HG03025 (cell line): ENCODE measurements around the gene ZNF722.
"Not testable (repeated sequence)": the region's sequence is repeated elsewhere in the genome, so short reads cannot be mapped to it uniquely, and the experiment has no call there.

ENCODE experiments used
- ATAC-seq: cut with Tn5 transposase; IDR thresholded peaks from one replicate; pipeline ENCODE4 v1.9.1; 2021; ENCODE audit warnings: mild to moderate bottlenecking, moderate library complexity; ENCODE audit not compliant: unreplicated experiment, low FRiP score

Gene ZNF722

DNA sequence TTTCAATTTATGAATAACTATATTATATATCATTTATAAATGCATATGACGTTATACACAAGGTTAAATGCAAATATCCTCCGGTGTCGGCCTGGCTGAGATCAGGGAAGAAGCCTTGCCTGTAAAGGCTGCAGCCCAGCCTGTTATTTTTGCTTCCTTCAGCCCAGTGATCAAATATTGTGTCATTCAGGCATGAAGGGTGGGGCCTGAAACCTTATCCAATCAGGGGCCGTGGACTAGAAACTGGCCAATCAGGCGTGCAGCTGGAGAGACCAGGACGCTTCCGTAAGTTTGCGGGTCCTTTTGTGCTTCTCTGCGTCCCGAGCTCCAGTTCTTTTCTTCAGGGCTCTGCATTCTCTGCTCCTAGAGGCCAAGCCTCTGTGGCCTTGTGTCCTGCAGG, at the start of gene ZNF722:
Gene ZNF722, plus strand, starts transcription at position 301 of the 400 bp plus-strand sequence. CDS start 113 bp downstream, outside the sequence.
- ATAC-seq = no peak

GRCh38 chr7:63953181-63953580, 45.5 kb upstream of the ZNF722 start:
- no peak for ATAC-seq

- ATAC-seq = no peak
These were observed 30.0 kb upstream of the ZNF722 start for GRCh38 chr7:63968629-63969028.

- ATAC-seq = not testable (repeated sequence)
These were observed 16.8 kb downstream of the ZNF722 start for GRCh38 chr7:64015496-64015895.

DNA sequence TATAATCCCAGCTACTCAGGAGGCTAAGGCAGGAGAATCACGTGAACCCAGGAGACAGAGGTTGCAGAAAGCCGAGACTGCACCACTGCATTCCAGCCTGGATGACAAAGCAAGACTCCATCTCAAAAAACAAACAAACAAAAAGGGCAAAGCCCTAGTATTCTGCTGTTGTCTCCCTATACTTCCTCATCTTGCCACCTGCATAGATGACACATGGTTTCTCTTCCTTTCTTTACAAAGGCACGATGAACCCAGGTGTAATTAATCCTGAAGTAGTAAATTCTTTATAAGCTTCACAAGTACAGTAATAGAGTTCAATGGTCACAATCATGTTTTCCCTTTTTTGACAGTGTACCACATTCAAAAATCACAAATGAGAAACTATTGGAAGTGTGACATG, 36.7 kb downstream of the ZNF722 start:
- ATAC-seq = no peak

DNA sequence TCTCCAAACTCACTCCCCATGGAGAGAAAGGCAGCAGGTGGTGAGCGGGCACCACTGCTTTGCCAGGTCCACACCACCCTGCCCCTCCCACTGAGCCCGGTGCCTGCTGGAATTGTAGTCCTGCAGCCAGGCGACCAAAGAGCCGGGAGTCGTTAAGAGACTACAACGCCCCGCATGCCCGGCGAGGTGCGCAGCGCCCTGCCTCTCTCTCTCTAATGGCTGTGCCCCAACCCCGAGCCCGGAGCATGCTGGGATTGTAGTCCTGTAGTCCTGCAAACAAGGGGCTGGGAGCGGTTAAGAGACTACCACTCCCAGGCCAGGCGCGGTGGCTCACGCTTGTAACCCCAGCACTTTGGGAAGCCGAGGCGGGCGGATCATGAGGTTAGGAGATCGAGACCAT, 38.4 kb downstream of the ZNF722 start:
- no peak for ATAC-seq

DNA sequence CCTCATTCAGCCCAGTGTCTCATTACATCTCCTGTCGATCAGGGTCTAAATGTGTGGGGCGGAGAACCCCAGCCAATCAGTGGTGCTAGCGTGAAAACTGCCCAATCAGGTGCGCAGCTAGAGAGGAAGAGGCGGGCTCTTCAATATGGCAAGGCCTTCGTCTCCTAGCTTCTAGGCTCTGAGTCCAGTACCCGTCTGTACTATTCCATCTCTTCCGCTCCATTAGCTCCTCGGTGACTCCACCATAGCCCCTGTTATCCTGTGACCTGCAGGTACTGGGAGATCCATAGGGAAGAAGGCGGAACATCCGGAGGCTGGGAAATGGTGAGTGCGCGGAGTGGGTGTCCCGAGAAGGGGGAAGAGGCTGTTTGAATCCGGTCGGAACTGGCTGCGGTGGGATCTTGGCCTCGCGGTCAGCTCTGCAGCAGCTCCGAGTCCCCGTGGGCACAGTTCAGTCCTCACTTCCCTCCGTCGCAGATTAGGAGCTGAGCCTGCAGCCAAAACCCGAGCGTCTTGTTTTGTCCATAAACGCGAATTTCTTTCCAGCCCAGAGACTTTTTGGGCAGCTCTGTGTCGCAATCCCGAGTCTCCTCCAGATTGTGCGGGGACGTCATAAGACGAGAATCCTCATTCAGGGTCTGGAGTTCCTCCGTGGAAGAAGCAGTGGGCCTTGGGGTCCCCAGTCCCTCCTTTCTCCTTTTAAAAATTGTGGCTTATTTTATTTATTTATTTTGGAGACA, 46.8 kb downstream of the ZNF722 start, which contains the start of gene ZNF727:
Gene ZNF727, plus strand, starts transcription at position 134 of the 740 bp plus-strand sequence. Its CDS starts 188 bp downstream, at position 322.
- no peak for ATAC-seq

DNA sequence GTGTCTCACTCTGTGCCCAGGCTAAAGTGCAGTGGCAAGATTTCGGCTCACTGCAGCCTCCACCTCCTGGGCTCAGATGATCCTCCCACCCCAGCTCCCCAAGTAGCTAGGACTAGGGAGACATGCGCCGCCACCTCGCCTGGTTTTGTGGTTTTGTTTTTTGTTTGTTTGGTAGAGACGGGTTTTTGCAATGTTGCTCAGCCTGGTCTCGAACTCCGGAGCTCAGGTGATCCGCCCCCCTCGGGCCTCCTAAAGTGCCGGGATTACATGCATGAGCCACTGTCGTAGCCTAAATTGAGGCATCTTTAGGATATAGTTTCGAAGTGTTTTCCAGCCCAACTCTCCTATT, 47.4 kb downstream of the ZNF722 start:
- no peak for ATAC-seq
